HG03103 (cell line): ENCODE data around the gene PML.

ENCODE experiments used
- ATAC-seq: cut with Tn5 transposase; IDR thresholded peaks from one replicate; pipeline ENCODE4 v1.9.1; 2021; ENCODE audit warnings: low read depth; ENCODE audit not compliant: unreplicated experiment

Gene PML

DNA sequence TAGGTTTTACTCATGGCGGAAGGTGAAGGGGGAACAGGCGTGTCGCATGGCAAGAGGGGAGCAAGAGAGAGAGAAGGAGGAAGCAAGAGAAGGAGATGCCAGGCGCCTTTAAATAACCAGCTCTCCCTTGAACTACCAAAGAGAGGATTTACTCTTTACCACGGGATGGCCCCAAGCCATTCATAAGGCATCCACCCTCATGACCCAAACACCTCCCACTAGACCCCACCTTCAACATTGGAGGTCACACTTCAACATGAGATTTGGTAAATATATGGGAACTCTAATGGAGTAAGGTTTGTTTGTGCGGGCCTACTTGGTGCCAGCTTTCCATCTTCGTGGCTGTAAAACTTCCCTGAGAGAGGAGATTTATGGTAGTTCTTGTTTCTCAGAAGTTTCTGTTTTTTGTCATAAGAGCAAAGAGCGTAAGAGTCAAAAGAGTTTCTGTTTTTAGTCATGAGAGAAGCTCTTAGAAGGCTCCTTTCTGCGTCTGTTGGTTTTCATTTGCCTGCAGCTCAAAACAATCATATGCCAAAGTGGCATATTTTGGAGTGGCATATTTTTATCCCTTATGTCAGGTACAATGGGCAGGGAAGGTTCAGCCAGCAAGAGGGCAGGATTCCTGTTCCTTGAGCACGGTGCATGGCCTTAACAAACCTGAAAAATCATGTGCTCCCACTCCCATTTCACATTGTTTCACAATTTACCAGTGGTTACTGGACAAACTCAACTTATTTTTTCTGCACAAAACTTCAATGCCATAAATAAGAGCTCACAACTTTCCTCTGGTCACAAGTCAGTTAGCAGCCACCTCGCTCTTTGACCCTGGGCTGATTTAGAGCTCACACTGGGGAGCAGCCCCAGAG, 12.5 kb downstream of the PML start:
- no peak for ATAC-seq

GRCh38 chr15:74007820-74008371, 13.4 kb downstream of the PML start:
- no peak for ATAC-seq

- no peak for ATAC-seq
Observed at GRCh38 chr15:74008901-74009300, 14.4 kb downstream of the PML start.

GRCh38 chr15:74010929-74011540, 16.5 kb downstream of the PML start:
- ATAC-seq = no peak

GRCh38 chr15:74011610-74012009, 17.1 kb downstream of the PML start:
- ATAC-seq = no peak

- ATAC-seq = no peak
Observed at GRCh38 chr15:74013374-74013894, 18.9 kb downstream of the PML start.

GRCh38 chr15:74019734-74020133, 25.2 kb downstream of the PML start:
- ATAC-seq = no peak

DNA sequence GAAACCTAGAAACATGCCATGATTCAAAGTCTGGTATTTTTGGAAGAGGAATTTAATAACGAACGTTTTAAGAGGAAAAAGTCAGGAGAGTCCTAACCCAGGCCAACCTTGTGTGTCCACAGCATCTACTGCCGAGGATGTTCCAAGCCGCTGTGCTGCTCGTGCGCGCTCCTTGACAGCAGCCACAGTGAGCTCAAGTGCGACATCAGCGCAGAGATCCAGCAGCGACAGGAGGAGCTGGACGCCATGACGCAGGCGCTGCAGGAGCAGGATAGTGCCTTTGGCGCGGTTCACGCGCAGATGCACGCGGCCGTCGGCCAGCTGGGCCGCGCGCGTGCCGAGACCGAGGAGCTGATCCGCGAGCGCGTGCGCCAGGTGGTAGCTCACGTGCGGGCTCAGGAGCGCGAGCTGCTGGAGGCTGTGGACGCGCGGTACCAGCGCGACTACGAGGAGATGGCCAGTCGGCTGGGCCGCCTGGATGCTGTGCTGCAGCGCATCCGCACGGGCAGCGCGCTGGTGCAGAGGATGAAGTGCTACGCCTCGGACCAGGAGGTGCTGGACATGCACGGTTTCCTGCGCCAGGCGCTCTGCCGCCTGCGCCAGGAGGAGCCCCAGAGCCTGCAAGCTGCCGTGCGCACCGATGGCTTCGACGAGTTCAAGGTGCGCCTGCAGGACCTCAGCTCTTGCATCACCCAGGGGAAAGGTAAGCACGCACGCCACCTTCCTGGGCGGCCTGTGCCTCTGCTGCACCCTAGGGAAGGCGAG, 28.4 kb downstream of the PML start:
- no peak for ATAC-seq

DNA sequence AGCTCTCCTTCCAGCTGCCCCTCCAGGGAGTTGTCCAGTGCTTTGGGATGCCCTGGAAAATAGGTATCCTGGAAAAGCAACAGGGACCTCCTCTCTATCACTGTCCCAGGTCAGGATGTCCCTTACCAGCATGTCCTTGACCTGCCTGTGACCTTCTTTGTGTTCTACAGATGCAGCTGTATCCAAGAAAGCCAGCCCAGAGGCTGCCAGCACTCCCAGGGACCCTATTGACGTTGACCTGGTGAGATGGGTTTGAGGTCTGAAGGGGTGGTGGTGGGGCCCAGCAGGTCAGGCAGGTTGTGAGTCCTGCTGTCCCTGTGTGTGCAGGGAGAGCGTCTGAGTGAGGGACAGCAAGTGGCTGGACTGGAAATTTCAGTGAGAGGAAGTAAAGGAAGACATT, 30.2 kb downstream of the PML start:
- ATAC-seq = no peak

DNA sequence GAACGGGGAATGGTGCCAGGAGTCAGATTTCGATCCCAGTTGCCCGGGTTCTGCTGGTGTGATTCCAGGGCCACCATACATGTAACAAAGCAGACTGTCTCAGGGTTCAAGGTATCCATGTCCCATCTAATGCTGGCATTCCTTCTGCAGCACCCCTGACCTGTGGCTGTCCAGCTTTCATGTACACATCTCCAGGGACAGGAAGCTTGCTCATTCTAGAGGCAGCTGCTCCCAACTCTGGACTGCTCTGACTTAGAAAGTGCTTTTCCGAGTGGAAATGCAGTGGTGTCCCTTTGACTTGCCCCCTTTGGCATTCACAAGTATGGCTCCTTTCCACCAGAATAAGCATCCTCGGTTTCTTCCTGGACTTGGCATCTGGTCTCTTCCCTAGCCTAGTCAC, 30.9 kb downstream of the PML start:
- no peak for ATAC-seq

GRCh38 chr15:74027688-74028087, 33.2 kb downstream of the PML start:
- ATAC-seq = no peak

- ATAC-seq = no peak
Observed at GRCh38 chr15:74028646-74029045, 34.1 kb downstream of the PML start.

DNA sequence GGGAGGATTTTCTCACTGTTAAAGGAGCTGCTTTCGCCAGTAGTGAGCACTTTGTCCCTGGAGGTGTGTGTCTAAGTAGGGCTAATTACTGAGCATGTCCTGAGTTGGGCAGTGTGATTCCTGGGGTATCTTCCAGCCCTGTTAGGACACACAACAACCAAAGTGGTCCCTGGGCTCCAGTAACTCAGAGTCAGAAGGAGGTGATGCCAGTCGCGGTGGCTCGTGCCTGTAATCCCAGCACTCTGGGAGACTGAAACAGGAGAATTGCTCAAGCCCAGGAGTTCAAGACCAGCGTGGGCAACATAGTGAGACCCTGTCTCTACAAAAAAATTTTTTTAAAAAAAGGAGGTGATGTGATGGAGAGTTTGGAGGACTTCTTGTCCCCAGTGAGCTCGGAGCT, 37.5 kb downstream of the PML start:
- ATAC-seq = no peak

DNA sequence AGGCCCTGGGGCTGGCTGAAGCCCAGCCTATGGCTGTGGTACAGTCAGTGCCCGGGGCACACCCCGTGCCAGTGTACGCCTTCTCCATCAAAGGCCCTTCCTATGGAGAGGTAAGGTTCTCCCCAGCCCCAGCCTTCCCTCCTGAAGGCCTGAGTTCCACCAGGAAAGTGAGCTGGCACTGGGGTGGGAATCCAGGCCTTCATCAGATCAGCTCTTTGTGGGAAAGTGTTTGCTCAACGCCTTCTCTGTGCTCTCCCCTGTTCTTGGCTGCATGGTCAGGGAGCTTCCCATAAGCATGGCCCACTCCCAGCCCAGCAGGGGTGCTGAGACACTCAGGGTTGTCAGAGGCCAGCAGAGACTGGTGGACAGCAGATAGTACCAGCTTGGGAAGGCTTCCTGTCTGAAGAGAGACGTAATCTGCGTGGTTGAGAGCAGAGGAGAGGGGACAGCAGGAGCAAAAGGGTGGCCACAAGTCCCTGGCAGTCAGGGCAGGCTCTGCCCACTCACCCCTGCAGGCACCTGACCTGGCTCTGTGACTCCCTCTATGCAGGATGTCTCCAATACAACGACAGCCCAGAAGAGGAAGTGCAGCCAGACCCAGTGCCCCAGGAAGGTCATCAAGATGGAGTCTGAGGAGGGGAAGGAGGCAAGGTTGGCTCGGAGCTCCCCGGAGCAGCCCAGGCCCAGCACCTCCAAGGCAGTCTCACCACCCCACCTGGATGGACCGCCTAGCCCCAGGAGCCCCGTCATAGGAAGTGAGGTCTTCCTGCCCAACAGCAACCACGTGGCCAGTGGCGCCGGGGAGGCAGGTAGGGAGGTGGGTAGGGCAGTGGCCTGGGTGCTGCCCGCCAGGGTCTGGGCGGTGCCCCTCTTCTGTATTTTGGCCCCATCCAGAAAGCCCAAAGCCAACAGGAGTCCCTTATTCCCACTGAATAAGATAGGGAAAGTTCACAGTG, 38.4 kb downstream of the PML start:
- no peak for ATAC-seq

- ATAC-seq = no peak
Observed at GRCh38 chr15:74034206-74034755, 39.8 kb downstream of the PML start.

- no peak for ATAC-seq
Observed at GRCh38 chr15:74035121-74036017, 40.9 kb downstream of the PML start.

DNA sequence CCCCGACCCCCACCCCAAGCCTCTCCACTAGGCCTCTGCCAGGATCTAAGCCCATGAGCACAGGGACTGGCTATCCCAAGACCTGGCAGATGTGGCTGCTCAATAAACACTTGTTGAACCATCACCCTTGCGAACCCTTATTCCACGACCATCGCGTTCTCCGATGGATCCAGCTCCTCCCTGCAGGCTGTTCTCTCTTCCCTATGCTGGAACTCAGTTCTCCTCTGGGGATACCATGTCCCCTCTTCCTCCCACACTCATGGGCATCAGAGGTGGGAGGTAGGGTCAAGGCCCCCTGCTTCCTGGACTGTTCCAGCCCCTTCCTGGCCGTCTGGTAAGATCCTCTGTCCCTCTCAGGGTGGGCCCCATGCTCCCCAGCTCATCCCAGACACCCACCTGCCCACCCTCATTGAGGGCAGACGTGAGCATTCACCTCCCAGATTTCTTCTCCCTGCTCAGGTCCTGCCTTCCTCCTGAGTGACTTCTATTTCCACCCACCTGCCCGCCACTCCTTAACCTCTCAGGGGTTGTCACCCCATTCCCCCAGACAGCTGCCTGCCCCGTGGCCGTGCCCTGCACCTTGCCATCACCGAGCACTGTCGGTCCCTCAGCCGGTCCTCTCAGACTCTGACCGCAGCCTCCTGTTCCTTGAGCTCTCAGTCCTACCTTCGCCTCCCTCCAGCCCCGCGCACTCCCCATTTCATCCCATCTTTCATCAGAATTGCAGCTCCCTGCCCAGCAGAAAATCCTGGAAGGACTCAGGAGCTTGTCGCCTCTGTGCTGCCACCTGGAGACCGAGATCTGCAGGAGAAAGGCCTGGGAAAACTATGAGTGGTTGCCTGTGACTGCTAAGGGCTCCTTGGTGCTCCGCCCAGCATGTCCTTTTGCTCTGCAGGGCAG, 42.0 kb downstream of the PML start:
- no peak for ATAC-seq
